GM12878 (cell line): ENCODE results near the gene SLC26A1. TPM values are rescaled to one million over a fixed set of nuclear protein-coding genes. Genes with fewer than 3 reads are reported as not detected.
A peak's percentile ranks its signal among the peaks of the same experiment; 100 is the strongest.

Experiments used
- ATAC-seq: fragments of 200-7000 bp; cut with Tn5 transposase; 3 replicates; pipeline ENCODE4 v1.9.1; 2020; ENCODE audit warnings: mild to moderate bottlenecking, moderate library complexity
- BruUV-seq: library from RNA; stranded (reverse); fragments of 400-500 nt; replicated peaks from 2 replicates; lab custom pipeline; 2021; lab: Mats Ljungman, UMichigan
- CTCF ChIA-PET: fragments of 300-600 bp; sonication (Branson Sonifier 250); formaldehyde crosslinking; extraction: SDS; loops from one replicate; lab custom pipeline; 2021; ENCODE audit warnings: inconsistent platforms; lab: Yijun Ruan, JAX
- POLR2A ChIA-PET: fragments of 350-600 bp; formaldehyde crosslinking; extraction: SDS; loops from one replicate; lab custom pipeline; 2021; ENCODE audit warnings: inconsistent platforms; lab: Charles Lee
- RAD21 ChIA-PET: fragments of 300-600 bp; sonication (Branson Sonifier 250); formaldehyde crosslinking; loops from one replicate; lab custom pipeline; 2023; ENCODE audit warnings: antibody characterized with exemption; ENCODE audit not compliant: unreplicated experiment; lab: Charles Lee
- SMC1A ChIA-PET: fragments of 300-600 bp; sonication (Branson Sonifier 250); formaldehyde crosslinking; loops from one replicate; lab custom pipeline; 2023; ENCODE audit not compliant: unreplicated experiment, uncharacterized antibody; lab: Charles Lee
- DNase-seq: peaks from one replicate; pipeline ENCODE4 v3.0.0-alpha.2; 2011; ENCODE audit warnings: low read depth, low spot score
- FAIRE-seq: peaks from 3 replicates; lab custom pipeline; 2011; peaks lifted over from hg19 to GRCh38; lab: Jason Lieb, UNC
- H2AFZ ChIP-seq: 2 replicates; pipeline ENCODE4 v1.6.0; 2011; ENCODE audit warnings: low read depth, low read length, control low read depth; ENCODE audit not compliant: control insufficient read depth
- H3K27ac ChIP-seq: 2 replicates; pipeline ENCODE4 v1.5.1; 2011; ENCODE audit warnings: control low read depth; ENCODE audit not compliant: control insufficient read depth, insufficient read depth
- H3K27me3 ChIP-seq, 2 experiments: replicated peaks in 1 of 2; 2 replicates each; pipeline versions ENCODE4 v1.6.0 to v1.6.1; 2011; ENCODE audit warnings: low read length in 1 of 2; ENCODE audit not compliant: control insufficient read depth in 2 of 2, insufficient read depth in 2 of 2
- H3K36me3 ChIP-seq, 2 experiments: 2 replicates each; pipeline ENCODE4 v1.5.1; 2011; ENCODE audit warnings: low read length in 1 of 2; ENCODE audit not compliant: control insufficient read depth in 2 of 2, insufficient read depth in 2 of 2
- H3K4me1 ChIP-seq: 2 replicates; pipeline ENCODE4 v1.6.1; 2011; ENCODE audit warnings: mild to moderate bottlenecking, low read length, moderate library complexity, mixed read lengths; ENCODE audit not compliant: control insufficient read depth, insufficient read depth
- H3K4me2 ChIP-seq: 2 replicates; pipeline ENCODE4 v1.6.0; 2011; ENCODE audit warnings: control low read depth; ENCODE audit not compliant: control insufficient read depth, insufficient read depth
- H3K4me3 ChIP-seq: fragments of 200-600 bp; sonication (generic); 2 replicates; pipeline ENCODE4 v1.5.1; 2016
- H3K79me2 ChIP-seq: 2 replicates; pipeline ENCODE4 v1.6.0; 2011; ENCODE audit warnings: low read length; ENCODE audit not compliant: control insufficient read depth, insufficient read depth
- H3K9ac ChIP-seq: 2 replicates; pipeline ENCODE4 v1.8.0; 2011; ENCODE audit warnings: low read length, control low read depth, mixed read lengths; ENCODE audit not compliant: control insufficient read depth, insufficient read depth
- H3K9me3 ChIP-seq: replicated peaks from 3 replicates; pipeline ENCODE4 v1.5.1; 2011; ENCODE audit warnings: mild to moderate bottlenecking, low read length; ENCODE audit not compliant: control insufficient read depth, insufficient read depth
- H4K20me1 ChIP-seq: 2 replicates; pipeline ENCODE4 v1.6.0; 2011; ENCODE audit not compliant: control insufficient read depth, insufficient read depth
- CEBPB ChIP-seq, 2 experiments: fragments of 150-350 bp in 1 of 2; IDR thresholded peaks; 2 replicates each; pipeline ENCODE4 v1.6.1; 2012 to 2014; ENCODE audit warnings: low read depth in 2 of 2, low read length in 2 of 2, borderline replicate concordance in 1 of 2, inconsistent platforms in 1 of 2
- CTCF ChIP-seq, 3 experiments: IDR thresholded peaks in 2 of 3; conservative IDR thresholded peaks in 1 of 3; 2 replicates each; pipeline ENCODE4 v1.5.1; 2011; ENCODE audit warnings: low read depth in 3 of 3, low read length in 3 of 3, mild to moderate bottlenecking in 3 of 3, control low read depth in 2 of 3, moderate library complexity in 2 of 3, inconsistent platforms in 1 of 3, mixed read lengths in 1 of 3; ENCODE audit not compliant: control insufficient read depth in 2 of 3, insufficient read depth in 1 of 3; ENCODE audit errors: extremely low read depth in 1 of 3
- FOXK2 ChIP-seq: fragments of 450-650 bp; IDR thresholded peaks from 2 replicates; pipeline ENCODE4 v1.6.1; 2017; ENCODE audit warnings: mild to moderate bottlenecking, moderate library complexity
- POLR2AphosphoS5 ChIP-seq: IDR thresholded peaks from 2 replicates; pipeline ENCODE4 v1.6.1; 2011; ENCODE audit warnings: mild to moderate bottlenecking, low read length, inconsistent platforms
- RAD21 ChIP-seq: IDR thresholded peaks from 2 replicates; pipeline ENCODE4 v1.6.1; 2011; ENCODE audit warnings: mild to moderate bottlenecking, low read depth, low read length, moderate library complexity; ENCODE audit not compliant: insufficient read depth
- RB1 ChIP-seq: fragments of 450-650 bp; formaldehyde crosslinking; IDR thresholded peaks from 2 replicates; pipeline ENCODE4 v1.6.1; 2017; ENCODE audit warnings: mild to moderate bottlenecking, borderline replicate concordance
- SREBF1 ChIP-seq: IDR thresholded peaks from 2 replicates; pipeline ENCODE4 v1.6.1; 2012; ENCODE audit warnings: mild to moderate bottlenecking, low read length
- ZNF24 ChIP-seq: fragments of 450-650 bp; IDR thresholded peaks from 2 replicates; pipeline ENCODE4 v1.6.1; 2017; ENCODE audit warnings: antibody characterized with exemption, mild to moderate bottlenecking
- WGBS: methylation state at CpG from one replicate; pipeline ENCODE4 v1.1.6; 2016; ENCODE audit warnings: low lambda C conversion rate; ENCODE audit not compliant: insufficient replicate concordance, insufficient coverage; ENCODE audit errors: missing lambda C conversion rate; 5-methylcytosine and 5-hydroxymethylcytosine counted together
- in situ Hi-C: fragments of 300-500 bp; cut with MboI; formaldehyde crosslinking; loops from 9 replicates; pipeline ENCODE4 v1.14.3; 2018; ENCODE audit warnings: mixed read lengths
- intact Hi-C: fragments of 100-400 bp; cut with micrococcal nuclease; formaldehyde crosslinking; loops from one replicate; pipeline ENCODE4 v1.14.2; 2022; ENCODE audit not compliant: unreplicated experiment
- polyA plus RNA-seq, 11 experiments: library from polyadenylated mRNA; depleted of rRNA in 4 of 11; unstranded in 6 of 11; stranded (reverse) in 5 of 11; fragments of >200 nt; fragmentation: Nextera tagmentation in 4 of 11; fragmentation: Illumina TruSeq in 1 of 11; extraction: Ambion mirVana in 4 of 11; extraction: Trizol in 1 of 11; gene quantifications; 1 replicate in 1 of 11; 2 replicates in 10 of 11; pipeline versions ENCODE4 v1.2.1 to v1.2.3, GENCODE V29; 2011 to 2016; ENCODE audit warnings: inconsistent platforms in 2 of 11, missing spikeins in 2 of 11, low read depth in 1 of 11
- total RNA-seq, 4 experiments: library from RNA; depleted of rRNA in 3 of 4; stranded (reverse); fragments of >200 nt in 3 of 4; fragmentation: Illumina TruSeq in 1 of 4; extraction: Trizol in 1 of 4; gene quantifications; 2 replicates each; pipeline versions ENCODE4 v1.2.1 to v1.2.3, GENCODE V29; 2013 to 2021

Gene SLC26A1
- total and polyA plus RNA-seq, 10 of the 15 experiments (the other 5 are each of a cell fraction or from before 2014, with no cell fraction given), result 0.05 to 0.96 (median 0.28) TPM; not detected in 5

GRCh38 chr4:995311-996026 is 2.3 kb upstream of the SLC26A1 start:
- in situ Hi-C loops (no loop called here), intact Hi-C loops (no loop called here)
- FAIRE-seq, result no peak
- H3K36me3 ChIP-seq, result no peaks in the 10 kb centered on the region
- no peaks in the 10 kb centered on the region for H3K4me1 ChIP-seq
- ChIA-PET RAD21 (no interaction called here), SMC1A (no interaction called here)
- no peaks in the 10 kb centered on the region for H3K9me3 ChIP-seq
- no peaks in the 10 kb centered on the region for H3K79me2 ChIP-seq
- whole genome bisulfite sequencing, result 73% methylated on average over 20 of the region's 23 CpGs
- no peak overlapping the region for H3K4me2 ChIP-seq
- H3K27ac ChIP-seq, result no peak overlapping the region
- no peak overlapping the region for H3K4me3 ChIP-seq
- no TSS peak for BruUV-seq
- ATAC-seq, result no peak
- no peaks in the 10 kb centered on the region for H4K20me1 ChIP-seq
- H3K27me3 ChIP-seq, result peaks cover 2 to 3% of the 10 kb centered on the region in 2 experiments
- H3K9ac ChIP-seq, result no peak overlapping the region
- TF ChIP-seq POLR2AphosphoS5, result no peak
- TF ChIP-seq CTCF (IDR thresholded peaks at IDR 0.05 in 2 of 3, conservative IDR thresholded peaks at IDR 0.05 in 1 of 3; ENCODE audit: control insufficient read depth in 2 of 3, extremely low read depth in 1 of 3, insufficient read depth in 1 of 3, low read depth in 3 of 3, low read length in 3 of 3), result peak in 1 of 3 experiments; percentile 17; a peak in 1 of 6 replicates
- TF ChIP-seq RAD21, result peak; percentile 33
- no peak for TF ChIP-seq ZNF24
- TF ChIP-seq FOXK2, result no peak
- TF ChIP-seq SREBF1, result no peak
- TF ChIP-seq CEBPB (IDR thresholded peaks at IDR 0.05; ENCODE audit: borderline replicate concordance in 1 of 2, low read depth in 2 of 2, low read length in 2 of 2), result no peak
- no peak for TF ChIP-seq RB1
- TF ChIP-seq, all 136 proteins: peak for 2
- no peak for DNase-seq
- no peak overlapping the region for H2AFZ ChIP-seq
- ChIA-PET CTCF (no interaction called here), POLR2A (no interaction called here)
